OCI-LY7 (cell line): ENCODE measurements around the gene ESRRG. TPM values are rescaled to one million over a fixed set of nuclear protein-coding genes. Genes with fewer than 3 reads are reported as not detected.

ENCODE experiments used
- BruUV-seq: library from RNA; stranded (reverse); fragments of 400-500 nt; replicated peaks from 2 replicates; lab custom pipeline; 2021; lab: Mats Ljungman, UMichigan
- CTCF ChIA-PET: fragments of 300-600 bp; sonication (Branson Sonifier 250); formaldehyde crosslinking; loops from one replicate; lab custom pipeline; 2022; ENCODE audit warnings: antibody characterized with exemption; ENCODE audit not compliant: unreplicated experiment; lab: Charles Lee
- POLR2A ChIA-PET: fragments of 300-600 bp; sonication (Branson Sonifier 250); formaldehyde crosslinking; loops from one replicate; lab custom pipeline; 2022; ENCODE audit warnings: antibody characterized with exemption; lab: Charles Lee
- DNase-seq: peaks from one replicate; pipeline ENCODE4 v3.0.0-alpha.2; 2015; ENCODE audit warnings: low spot score
- H2AFZ ChIP-seq: fragments of 200-600 bp; sonication (generic), shearing (Covaris generic); 2 replicates; pipeline ENCODE4 v1.6.1; 2014; ENCODE audit warnings: mild to moderate bottlenecking, antibody characterized with exemption, low read length, moderate library complexity
- H3K27ac ChIP-seq: fragments of 200-600 bp; sonication (generic); 2 replicates; pipeline ENCODE4 v1.5.1; 2014; ENCODE audit warnings: mixed run types, low read depth, mild to moderate bottlenecking, moderate library complexity, low read length, inconsistent platforms; ENCODE audit not compliant: poor library complexity, severe bottlenecking
- H3K36me3 ChIP-seq: fragments of 200-600 bp; sonication (generic); 2 replicates; pipeline ENCODE4 v1.6.1; 2014; ENCODE audit warnings: mild to moderate bottlenecking, antibody characterized with exemption, low read length, moderate library complexity, mixed read lengths; ENCODE audit not compliant: insufficient read depth
- H3K4me1 ChIP-seq: fragments of 200-600 bp; sonication (generic); 2 replicates; pipeline ENCODE4 v1.5.1; 2014; ENCODE audit warnings: mild to moderate bottlenecking, low read length; ENCODE audit not compliant: insufficient read depth, poor library complexity, severe bottlenecking
- H3K4me2 ChIP-seq: fragments of 200-600 bp; sonication (generic); 2 replicates; pipeline ENCODE4 v1.6.1; 2014; ENCODE audit warnings: mild to moderate bottlenecking, low read length
- H3K4me3 ChIP-seq: fragments of 200-600 bp; sonication (generic); 2 replicates; pipeline ENCODE4 v1.5.1; 2014; ENCODE audit warnings: mild to moderate bottlenecking, low read depth, low read length; ENCODE audit not compliant: poor library complexity, severe bottlenecking
- H3K79me2 ChIP-seq: fragments of 200-600 bp; sonication (generic); 2 replicates; pipeline ENCODE4 v1.6.1; 2016; ENCODE audit warnings: low read depth, mild to moderate bottlenecking, low read length, moderate library complexity, mixed read lengths; ENCODE audit not compliant: insufficient read depth
- H3K9me2 ChIP-seq: fragments of 200-600 bp; sonication (generic); 2 replicates; pipeline ENCODE4 v1.6.1; 2016; ENCODE audit warnings: mild to moderate bottlenecking, low read length, mixed read lengths; ENCODE audit not compliant: insufficient read depth
- H3K9me3 ChIP-seq: fragments of 200-600 bp; sonication (generic); 2 replicates; pipeline ENCODE4 v1.6.1; 2014; ENCODE audit warnings: mild to moderate bottlenecking, mixed run types, low read length, mixed read lengths
- H4K20me1 ChIP-seq: fragments of 200-600 bp; sonication (generic); 2 replicates; pipeline ENCODE4 v1.6.1; 2014; ENCODE audit warnings: mild to moderate bottlenecking, antibody characterized with exemption, low read length, moderate library complexity, mixed read lengths; ENCODE audit not compliant: insufficient read depth
- CTCF ChIP-seq: fragments of 200-600 bp; sonication (generic); conservative IDR thresholded peaks from 2 replicates; pipeline ENCODE4 v1.5.1; 2014; ENCODE audit warnings: mild to moderate bottlenecking, antibody characterized with exemption, low read length, moderate library complexity, mixed read lengths
- EZH2phosphoT487 ChIP-seq: fragments of 200-600 bp; sonication (generic); IDR thresholded peaks from 2 replicates; pipeline ENCODE4 v1.6.1; 2018; ENCODE audit warnings: low read depth, borderline replicate concordance, mild to moderate bottlenecking, mixed run types, antibody characterized with exemption, low read length, moderate library complexity, mixed read lengths
- intact Hi-C: fragments of 100-400 bp; cut with micrococcal nuclease; formaldehyde crosslinking; loops from one replicate; pipeline ENCODE4 v1.10.0; 2022; ENCODE audit not compliant: unreplicated experiment
- total RNA-seq, 2 experiments: library from RNA; depleted of rRNA in 1 of 2; stranded (reverse); fragments of >200 nt in 1 of 2; shearing (Covaris generic) in 1 of 2; gene quantifications; 2 replicates each; pipeline ENCODE4 v1.2.3, GENCODE V29; 2014 to 2022

The ESRRG gene
- total RNA-seq, 2 experiments from 2014 or later, result not detected

DNA sequence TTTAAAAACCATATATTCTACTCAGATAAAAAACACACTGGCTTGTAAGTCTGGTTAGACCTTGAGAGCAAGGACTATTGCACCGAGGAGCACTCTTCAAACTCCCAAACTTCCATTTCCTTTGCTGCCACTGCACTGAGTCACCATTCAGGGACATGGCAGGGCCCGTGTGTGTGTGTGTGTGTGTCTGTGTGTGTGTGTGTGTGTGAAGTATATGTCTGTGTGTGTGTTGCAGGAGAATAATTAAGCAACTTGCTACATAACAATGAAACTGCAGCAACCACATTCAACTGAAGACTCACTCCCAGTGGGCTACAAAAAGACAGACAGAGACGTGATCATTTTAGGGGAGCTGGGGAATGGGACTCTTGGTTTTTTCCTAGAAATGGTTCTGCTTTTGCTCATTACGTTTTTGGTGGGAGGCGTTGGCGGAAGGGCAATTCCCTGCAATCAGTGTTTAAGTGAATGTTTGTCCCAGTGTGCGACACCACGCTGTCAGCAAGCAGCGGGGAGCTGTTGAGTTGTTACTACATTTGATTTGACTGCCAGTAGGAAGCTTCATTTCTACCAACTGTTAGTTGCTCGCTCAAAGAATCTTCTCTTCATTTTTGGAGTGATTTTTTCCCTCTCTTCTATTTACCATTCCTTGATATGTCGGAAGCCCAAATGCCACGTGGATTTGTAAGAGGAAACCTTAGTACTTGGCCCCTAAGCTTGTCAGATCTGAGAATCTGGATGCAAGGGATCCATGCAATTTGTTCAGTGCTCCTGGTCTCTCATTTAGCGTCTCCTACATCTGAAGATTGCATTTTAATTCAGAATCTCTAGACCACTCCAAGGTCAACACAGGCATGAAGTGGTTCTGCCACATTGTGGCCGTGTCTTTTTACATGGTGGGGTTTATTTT, 36.1 kb downstream of the ESRRG start:
- no TSS peak for BruUV-seq

GRCh38 chr1:216682752-216683151, 40.5 kb downstream of the ESRRG start:
- H4K20me1 ChIP-seq, result no peaks in the 10 kb centered on the region
- H3K27ac ChIP-seq, result no peak overlapping the region
- ChIA-PET CTCF (no interaction called here), POLR2A (interaction anchor here (1.3 to 1.7 kb wide), 2 partner anchors 9 to 17 kb away, joined by 5 to 7 read pairs; no protein-coding TSS in a partner anchor)
- no peaks in the 10 kb centered on the region for H3K79me2 ChIP-seq
- no peak for DNase-seq
- no peak overlapping the region for H2AFZ ChIP-seq
- H3K4me2 ChIP-seq, result no peak overlapping the region
- no peaks in the 10 kb centered on the region for H3K36me3 ChIP-seq
- no peaks in the 10 kb centered on the region for H3K4me1 ChIP-seq
- no peak for TF ChIP-seq CTCF
- no peak for TF ChIP-seq EZH2phosphoT487
- intact Hi-C loops, result no loop called here
- H3K9me2 ChIP-seq, result no peaks in the 10 kb centered on the region
- no TSS peak for BruUV-seq
- no peaks in the 10 kb centered on the region for H3K9me3 ChIP-seq
- H3K4me3 ChIP-seq, result no peak overlapping the region

More for the DNA sequence above, 36.1 kb downstream of the ESRRG start:
- H3K9me2 ChIP-seq, result no peaks in the 10 kb centered on the region
- H3K79me2 ChIP-seq, result no peaks in the 10 kb centered on the region
- no peak for TF ChIP-seq EZH2phosphoT487
- no peak for TF ChIP-seq CTCF
- H3K36me3 ChIP-seq, result no peaks in the 10 kb centered on the region
- H3K4me3 ChIP-seq, result no peak overlapping the region
- H4K20me1 ChIP-seq, result no peaks in the 10 kb centered on the region
- POLR2A ChIA-PET, result interaction anchor here (1.0 kb wide), 1 partner anchor 13 kb away, joined by 3 read pairs; no protein-coding TSS in a partner anchor
- H3K4me2 ChIP-seq, result no peak overlapping the region
- CTCF ChIA-PET, result no interaction called here
- no peak overlapping the region for H3K27ac ChIP-seq
- intact Hi-C loops, result no loop called here
- H2AFZ ChIP-seq, result no peak overlapping the region
- H3K4me1 ChIP-seq, result no peaks in the 10 kb centered on the region
- no peak for DNase-seq
- no peaks in the 10 kb centered on the region for H3K9me3 ChIP-seq

GRCh38 chr1:216679108-216679507, 44.1 kb downstream of the ESRRG start:
- no peak overlapping the region for H3K4me2 ChIP-seq
- no peaks in the 10 kb centered on the region for H3K9me2 ChIP-seq
- no peaks in the 10 kb centered on the region for H3K79me2 ChIP-seq
- no peaks in the 10 kb centered on the region for H3K9me3 ChIP-seq
- H4K20me1 ChIP-seq, result no peaks in the 10 kb centered on the region
- POLR2A ChIA-PET, result no interaction called here
- no peaks in the 10 kb centered on the region for H3K36me3 ChIP-seq
- CTCF ChIA-PET, result no interaction called here
- intact Hi-C loops, result no loop called here
- H3K4me3 ChIP-seq, result no peak overlapping the region
- DNase-seq, result no peak
- H2AFZ ChIP-seq, result no peak overlapping the region
- TF ChIP-seq CTCF (no peak), EZH2phosphoT487 (no peak)
- no peaks in the 10 kb centered on the region for H3K4me1 ChIP-seq
- no peak overlapping the region for H3K27ac ChIP-seq
- BruUV-seq, result no TSS peak
